ENCODE data around the gene HMCN1. TPM values are rescaled to one million over a fixed set of nuclear protein-coding genes. Genes with fewer than 3 reads are reported as not detected.

HMCN1 gene
- total RNA-seq (2021) (0.31 and 0.83 TPM in 2 replicates), Bru-seq, nascent RNA (percentile 17 among the genes with signal in this experiment), BruChase-seq, experiment 1, labeled RNA remaining after a 2-hour chase (percentile 15 among the genes with signal in this experiment), BruChase-seq, experiment 2, labeled RNA remaining after a 6-hour chase (percentile 13 among the genes with signal in this experiment)
- long read RNA-seq, partial matches to known transcripts = 1 of 2 reads
- long read RNA-seq, other reads (novel, unspliced or antisense) = 1 of 2 reads

DNA sequence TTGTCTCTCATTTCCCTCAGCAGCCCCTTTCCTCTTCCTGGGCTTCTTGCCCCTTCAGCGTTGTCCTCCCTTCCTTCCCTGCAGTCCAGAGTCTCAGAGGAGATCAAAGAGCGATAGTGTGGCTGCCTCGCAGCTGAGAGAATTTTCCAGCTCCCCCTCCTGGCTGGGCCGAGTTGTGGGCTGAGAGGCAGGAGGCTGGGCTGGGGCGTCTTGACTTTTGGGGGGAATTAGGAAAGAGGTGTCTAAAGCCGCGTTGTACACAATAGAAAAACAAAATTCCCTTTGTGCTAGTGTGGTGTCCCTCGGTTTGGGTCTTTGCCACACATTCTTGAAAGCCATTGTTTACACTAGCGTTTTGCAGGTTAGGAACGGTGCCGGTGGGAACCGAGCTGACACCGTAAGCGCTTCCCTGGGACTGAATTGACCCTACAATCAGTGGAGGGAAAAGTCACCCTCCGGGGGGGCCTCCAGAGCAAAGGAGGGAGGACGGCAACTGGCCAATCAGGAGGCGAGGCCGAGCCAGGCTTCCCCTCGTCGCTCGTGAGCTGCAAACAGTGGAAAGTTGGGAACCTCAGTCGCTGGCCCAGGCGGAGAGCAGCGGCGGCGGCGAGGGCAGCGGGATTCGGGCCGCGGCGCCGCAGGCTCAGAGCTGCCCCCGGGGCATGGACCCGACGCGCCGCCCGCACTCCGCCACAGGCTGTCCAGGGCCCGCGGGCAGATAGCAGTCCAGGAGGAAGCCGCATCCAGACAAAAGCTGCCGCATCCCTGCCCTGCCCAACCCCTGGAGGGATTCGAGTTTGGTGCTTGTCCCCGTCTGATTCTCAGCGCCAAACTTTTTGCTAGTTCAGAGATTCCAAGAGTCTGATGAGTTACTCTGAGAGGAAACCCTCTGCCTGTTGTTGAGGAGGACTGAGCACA lies at the start of gene HMCN1:
HMCN1 (plus strand) TSS at position 574 of the 918 bp plus-strand sequence. CDS start 389 bp downstream, outside the sequence.
- peak within 1 kb of the TSS; percentile 93 for H2AFZ ChIP-seq
- no peaks in the 10 kb centered on the region for H4K20me1 ChIP-seq (ENCODE audit: insufficient read depth)
- BruUV-seq (replicated peaks) = no TSS peak
- H3F3A ChIP-seq (ENCODE audit: insufficient read depth, low read depth) = no peaks in the 10 kb centered on the region
- CTCF ChIA-PET = interaction anchor here (0.7 to 2.5 kb wide), 3 partner anchors 14 to 644 kb away, joined by 3 to 12 read pairs (median 11); no protein-coding TSS in a partner anchor
- H3K79me2 ChIP-seq (ENCODE audit: low read depth) = no peaks in the 10 kb centered on the region
- peaks cover 14% of the 10 kb centered on the region for H3K4me1 ChIP-seq (replicated peaks; ENCODE audit: insufficient read depth)
- POLR2A ChIA-PET (ENCODE audit: unreplicated experiment) = no interaction called here
- no peaks in the 10 kb centered on the region for H3K36me3 ChIP-seq (ENCODE audit: low read depth)
- no peaks in the 10 kb centered on the region for H3K9me2 ChIP-seq (ENCODE audit: insufficient read depth)
- intact Hi-C loops (cut with micrococcal nuclease; ENCODE audit: unreplicated experiment) = loop anchor here (5.0 kb wide), 1 partner anchor 418 kb away; no protein-coding TSS in a partner anchor
- H3K4me3 ChIP-seq = peak within 1 kb of the TSS; percentile 79
- no peak for TF ChIP-seq EZH2 (IDR thresholded peaks at IDR 0.05; ENCODE audit: low read depth)
- TF ChIP-seq, protein P1, sequence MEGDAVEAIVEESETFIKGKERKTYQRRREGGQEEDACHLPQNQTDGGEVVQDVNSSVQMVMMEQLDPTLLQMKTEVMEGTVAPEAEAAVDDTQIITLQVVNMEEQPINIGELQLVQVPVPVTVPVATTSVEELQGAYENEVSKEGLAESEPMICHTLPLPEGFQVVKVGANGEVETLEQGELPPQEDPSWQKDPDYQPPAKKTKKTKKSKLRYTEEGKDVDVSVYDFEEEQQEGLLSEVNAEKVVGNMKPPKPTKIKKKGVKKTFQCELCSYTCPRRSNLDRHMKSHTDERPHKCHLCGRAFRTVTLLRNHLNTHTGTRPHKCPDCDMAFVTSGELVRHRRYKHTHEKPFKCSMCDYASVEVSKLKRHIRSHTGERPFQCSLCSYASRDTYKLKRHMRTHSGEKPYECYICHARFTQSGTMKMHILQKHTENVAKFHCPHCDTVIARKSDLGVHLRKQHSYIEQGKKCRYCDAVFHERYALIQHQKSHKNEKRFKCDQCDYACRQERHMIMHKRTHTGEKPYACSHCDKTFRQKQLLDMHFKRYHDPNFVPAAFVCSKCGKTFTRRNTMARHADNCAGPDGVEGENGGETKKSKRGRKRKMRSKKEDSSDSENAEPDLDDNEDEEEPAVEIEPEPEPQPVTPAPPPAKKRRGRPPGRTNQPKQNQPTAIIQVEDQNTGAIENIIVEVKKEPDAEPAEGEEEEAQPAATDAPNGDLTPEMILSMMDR (conservative IDR thresholded peaks at IDR 0.05) = no peak; the same call in 1 of the 2 replicates
- H3K4me2 ChIP-seq = peak within 1 kb of the TSS; percentile 98
- no peak within 1 kb of the TSS for H3K27ac ChIP-seq
- H3K9me3 ChIP-seq (ENCODE audit: insufficient read depth, low read depth) = no peaks in the 10 kb centered on the region
- no peaks in the 10 kb centered on the region for H3K27me3 ChIP-seq (ENCODE audit: insufficient read depth, low read depth)
- DNase-seq = peak in 1 of 2 experiments; percentile 39

DNA sequence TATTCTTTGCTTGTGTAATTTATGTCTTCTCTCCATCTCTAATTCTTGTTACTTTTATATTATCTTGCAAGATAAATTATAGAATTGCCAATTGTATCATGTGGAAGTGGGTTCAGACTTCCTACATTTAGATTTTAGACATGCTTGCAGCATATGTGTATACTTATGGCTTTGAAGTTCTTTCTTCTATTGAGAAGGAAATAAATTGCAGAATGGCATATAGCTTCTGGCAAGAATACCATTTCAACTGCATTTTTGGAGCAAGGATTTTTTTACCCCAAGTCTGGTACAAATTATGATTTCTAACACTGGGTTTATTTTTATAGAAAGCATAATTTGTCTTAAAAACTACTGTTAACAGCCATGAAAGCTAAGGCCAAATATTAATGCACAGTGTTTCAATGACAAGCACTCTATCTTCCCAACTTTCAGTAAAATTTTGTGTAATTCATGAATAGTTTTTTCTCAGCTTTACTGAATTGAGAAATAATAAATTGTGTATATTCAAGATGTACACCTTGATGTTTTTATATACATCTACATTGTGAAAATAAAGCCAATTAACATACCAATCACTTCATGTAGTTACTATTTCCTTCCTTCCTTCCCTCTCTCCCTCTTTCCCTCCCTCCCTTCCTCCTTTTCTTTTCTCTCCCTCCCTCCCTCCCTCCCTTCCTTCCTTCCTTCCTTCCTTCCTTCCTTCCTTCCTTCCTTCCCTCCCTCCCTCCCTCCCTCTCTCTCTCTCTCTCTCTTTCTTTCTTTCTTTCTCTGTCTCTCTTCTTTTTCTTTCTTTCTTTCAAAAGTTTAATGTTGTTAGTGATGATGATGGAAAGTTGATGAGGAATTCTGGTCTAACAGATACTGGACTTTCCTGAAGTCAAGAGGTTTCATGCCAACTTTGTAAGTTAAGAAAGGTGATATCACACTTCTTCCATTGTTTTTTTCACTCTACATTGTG lies 47.1 kb upstream of the HMCN1 start:
- POLR2A ChIA-PET (ENCODE audit: unreplicated experiment) = no interaction called here
- no peak overlapping the region for H2AFZ ChIP-seq
- no peaks in the 10 kb centered on the region for H4K20me1 ChIP-seq (ENCODE audit: insufficient read depth)
- H3K9me2 ChIP-seq (ENCODE audit: insufficient read depth) = no peaks in the 10 kb centered on the region
- no peak for TF ChIP-seq EZH2 (IDR thresholded peaks at IDR 0.05; ENCODE audit: low read depth)
- TF ChIP-seq, protein P1 (conservative IDR thresholded peaks at IDR 0.05) = no peak
- no peak overlapping the region for H3K4me2 ChIP-seq
- no TSS peak for BruUV-seq (replicated peaks)
- no peaks in the 10 kb centered on the region for H3K36me3 ChIP-seq (ENCODE audit: low read depth)
- H3K27ac ChIP-seq = no peak overlapping the region
- no peaks in the 10 kb centered on the region for H3K79me2 ChIP-seq (ENCODE audit: low read depth)
- H3K9me3 ChIP-seq (ENCODE audit: insufficient read depth, low read depth) = no peaks in the 10 kb centered on the region
- CTCF ChIA-PET = no interaction called here
- no peak overlapping the region for H3K4me3 ChIP-seq
- H3K27me3 ChIP-seq (ENCODE audit: insufficient read depth, low read depth) = no peaks in the 10 kb centered on the region
- H3K4me1 ChIP-seq (replicated peaks; ENCODE audit: insufficient read depth) = no peaks in the 10 kb centered on the region
- intact Hi-C loops (cut with micrococcal nuclease; ENCODE audit: unreplicated experiment) = loop anchor here (5.0 kb wide), 1 partner anchor 700 kb away; no protein-coding TSS in a partner anchor
- no peaks in the 10 kb centered on the region for H3F3A ChIP-seq (ENCODE audit: insufficient read depth, low read depth)
- no peak for DNase-seq

DNA sequence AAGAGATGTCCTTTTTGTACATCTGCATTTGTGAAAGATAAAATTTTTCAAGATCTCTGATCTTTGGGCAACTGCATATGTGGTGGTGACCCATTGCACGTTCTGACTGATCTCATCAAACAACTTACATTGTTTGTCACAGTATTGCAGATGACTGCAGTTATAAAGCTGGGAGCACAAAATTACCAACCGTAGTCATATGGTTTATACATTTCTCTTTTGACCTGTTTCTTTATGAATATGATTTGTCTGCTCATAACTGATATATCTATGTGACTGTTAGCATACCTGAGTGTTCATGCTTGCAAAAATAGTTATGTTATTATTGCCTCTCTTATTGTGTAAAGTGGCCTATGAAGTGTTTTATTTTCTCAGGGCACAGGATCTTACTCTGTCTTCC lies 43.7 kb upstream of the HMCN1 start:
- H3K9me2 ChIP-seq (ENCODE audit: insufficient read depth) = no peaks in the 10 kb centered on the region
- CTCF ChIA-PET = no interaction called here
- H3K4me1 ChIP-seq (replicated peaks; ENCODE audit: insufficient read depth) = no peaks in the 10 kb centered on the region
- no peak for TF ChIP-seq EZH2 (IDR thresholded peaks at IDR 0.05; ENCODE audit: low read depth)
- TF ChIP-seq, protein P1 (conservative IDR thresholded peaks at IDR 0.05) = no peak
- H3K4me2 ChIP-seq = no peak overlapping the region
- no peak for DNase-seq
- no peaks in the 10 kb centered on the region for H3K79me2 ChIP-seq (ENCODE audit: low read depth)
- no TSS peak for BruUV-seq (replicated peaks)
- no peaks in the 10 kb centered on the region for H3F3A ChIP-seq (ENCODE audit: insufficient read depth, low read depth)
- no peak overlapping the region for H3K27ac ChIP-seq
- no peaks in the 10 kb centered on the region for H3K27me3 ChIP-seq (ENCODE audit: insufficient read depth, low read depth)
- no peak overlapping the region for H3K4me3 ChIP-seq
- H3K36me3 ChIP-seq (ENCODE audit: low read depth) = no peaks in the 10 kb centered on the region
- POLR2A ChIA-PET (ENCODE audit: unreplicated experiment) = no interaction called here
- H4K20me1 ChIP-seq (ENCODE audit: insufficient read depth) = no peaks in the 10 kb centered on the region
- no peak overlapping the region for H2AFZ ChIP-seq
- no peaks in the 10 kb centered on the region for H3K9me3 ChIP-seq (ENCODE audit: insufficient read depth, low read depth)
- intact Hi-C loops (cut with micrococcal nuclease; ENCODE audit: unreplicated experiment) = no loop called here
